Measurements from ENCODE around the gene TRIO. TPM values are rescaled to one million over a fixed set of nuclear protein-coding genes. Genes with fewer than 3 reads are reported as not detected.

TRIO gene
- total RNA-seq, 6 experiments from 2014 or later: 167 to 219 (median 190) TPM

- Mint-ChIP-seq H3K36me3 (ENCODE audit: low read depth) (peaks cover 78% of the 10 kb centered on the region), H3K27me3 (ENCODE audit: insufficient read depth) (peaks cover 50% of the 10 kb centered on the region), H3K9me3 (no peaks in the 10 kb centered on the region; the same call in none of the 2 replicates), H3K27ac (0 out of 2 replicates have a peak overlapping the region, but pooled peaks have one; percentile 32), H3K4me1 (ENCODE audit: low read depth) (peaks cover 79% of the 10 kb centered on the region), H3K4me3 (no peak overlapping the region; the same call in 1 of the 2 replicates)
- no peak for DNase-seq
- TF ChIP-seq CTCF (IDR thresholded peaks at IDR 0.05): no peak
Observed at GRCh38 chr5:14421851-14422250, 278.7 kb downstream of the TRIO start.

DNA sequence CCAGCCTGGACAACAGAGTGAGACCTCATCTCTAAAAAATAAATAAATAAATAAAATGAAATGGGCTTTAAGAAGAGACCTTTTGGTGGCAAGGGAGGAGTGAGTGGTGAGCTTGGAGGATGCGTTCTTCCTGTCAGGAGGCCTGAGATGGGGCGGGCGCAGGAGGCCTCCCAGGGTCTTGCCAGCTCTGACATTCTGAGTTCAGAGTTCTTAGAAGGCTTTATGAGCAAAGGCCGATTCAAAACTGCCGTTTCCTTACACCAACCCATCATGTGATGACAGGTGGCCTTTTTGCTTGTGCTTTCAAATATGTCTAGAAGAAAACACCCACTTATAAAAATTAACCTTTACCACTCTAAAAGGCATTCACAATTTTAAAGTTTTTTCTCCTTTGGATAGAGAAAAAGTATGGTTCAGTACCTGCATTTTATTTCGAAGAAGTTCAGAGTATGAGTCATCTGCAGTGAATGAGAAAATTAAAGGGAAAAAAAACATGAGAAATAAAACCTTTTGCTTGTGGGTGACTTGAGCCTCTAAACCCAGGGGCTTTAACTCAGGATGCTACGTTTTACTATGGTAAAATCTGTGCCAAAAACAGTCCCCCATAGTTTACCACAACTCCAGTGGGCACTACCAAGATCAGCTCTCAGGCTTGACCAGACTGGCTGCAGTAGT, 281.0 kb downstream of the TRIO start:
- Mint-ChIP-seq H3K4me3 (no peak overlapping the region), H3K4me1 (ENCODE audit: low read depth) (peaks cover 79% of the 10 kb centered on the region), H3K27ac (peak overlapping the region; percentile 50), H3K9me3 (no peaks in the 10 kb centered on the region; the same call in none of the 2 replicates), H3K27me3 (ENCODE audit: insufficient read depth) (peaks cover 47% of the 10 kb centered on the region), H3K36me3 (ENCODE audit: low read depth) (peaks cover 80% of the 10 kb centered on the region)
- no peak for DNase-seq
- no peak for TF ChIP-seq CTCF (IDR thresholded peaks at IDR 0.05)

GRCh38 chr5:14425559-14425958, 282.4 kb downstream of the TRIO start:
- H3K4me1 Mint-ChIP-seq (ENCODE audit: low read depth): peaks cover 78% of the 10 kb centered on the region
- no peaks in the 10 kb centered on the region; the same call in none of the 2 replicates for H3K9me3 Mint-ChIP-seq
- peaks cover 54% of the 10 kb centered on the region for H3K27me3 Mint-ChIP-seq (ENCODE audit: insufficient read depth)
- no peak for DNase-seq
- no peak overlapping the region; the same call in 1 of the 2 replicates for H3K4me3 Mint-ChIP-seq
- peak overlapping the region; percentile 50; the same call in 1 of the 2 replicates for H3K27ac Mint-ChIP-seq
- peaks cover 71% of the 10 kb centered on the region for H3K36me3 Mint-ChIP-seq (ENCODE audit: low read depth)
- TF ChIP-seq CTCF (IDR thresholded peaks at IDR 0.05): no peak

DNA sequence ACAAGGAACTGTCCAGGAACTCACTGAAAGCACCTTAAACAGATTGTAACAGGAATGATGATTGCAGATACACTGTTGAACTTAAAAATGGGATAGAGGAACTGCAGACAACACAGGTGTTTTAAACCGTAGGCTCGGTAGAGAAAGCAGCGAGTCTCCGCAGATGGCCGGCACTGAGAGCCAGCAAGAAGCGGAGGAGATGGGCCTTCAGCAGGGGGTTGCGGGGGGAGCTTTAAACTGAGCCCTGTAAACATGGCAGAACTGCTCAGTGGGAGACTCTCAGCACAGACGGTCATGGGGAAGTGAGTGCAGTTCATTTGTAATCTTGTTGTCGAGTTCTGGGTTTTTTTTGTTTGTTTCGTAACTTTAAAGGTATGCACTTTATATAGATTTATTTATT, 283.4 kb downstream of the TRIO start:
- Mint-ChIP-seq H3K4me3 (peak overlapping the region; percentile 14; the same call in 1 of the 2 replicates), H3K27ac (no peak overlapping the region; the same call in 1 of the 2 replicates), H3K4me1 (ENCODE audit: low read depth) (peaks cover 80% of the 10 kb centered on the region), H3K9me3 (no peaks in the 10 kb centered on the region; the same call in none of the 2 replicates), H3K36me3 (ENCODE audit: low read depth) (peaks cover 69% of the 10 kb centered on the region), H3K27me3 (ENCODE audit: insufficient read depth) (peaks cover 51% of the 10 kb centered on the region)
- TF ChIP-seq CTCF (IDR thresholded peaks at IDR 0.05): no peak
- DNase-seq: no peak

DNA sequence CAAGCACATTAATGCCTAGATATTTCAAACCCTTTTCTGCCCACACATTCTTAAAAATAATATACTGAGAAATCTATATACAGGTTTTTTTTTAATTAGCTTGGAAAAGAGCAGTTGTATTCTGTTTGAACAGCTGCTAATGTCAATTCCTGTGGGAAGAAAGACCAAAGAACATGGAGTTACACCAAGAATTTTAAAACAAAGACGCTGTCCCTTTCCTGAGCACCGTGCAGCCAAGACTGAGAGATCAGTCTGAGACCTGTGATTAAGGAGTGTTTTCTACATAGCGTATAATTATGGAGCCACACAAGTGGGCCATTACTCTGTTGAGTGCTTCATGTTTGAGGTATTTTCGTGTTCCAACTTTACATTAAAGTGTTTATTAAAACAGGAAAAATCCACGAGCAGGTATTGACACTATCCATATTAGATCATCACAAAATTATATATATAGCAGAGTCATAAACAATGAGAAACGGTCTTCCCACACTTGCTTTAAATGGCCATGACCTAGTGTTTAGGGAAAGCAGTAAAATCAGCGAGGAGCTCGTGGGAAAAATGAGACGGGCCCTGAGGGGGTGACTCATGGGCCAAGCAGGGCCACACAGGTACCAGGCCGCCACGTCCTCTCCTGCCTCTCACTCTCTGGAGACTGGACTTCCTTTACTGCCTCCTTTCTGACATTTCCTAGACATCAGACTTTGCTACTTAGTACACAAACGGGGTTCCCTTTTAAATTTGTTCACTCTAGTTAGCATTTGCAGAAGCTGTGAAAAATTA, 285.4 kb downstream of the TRIO start:
- peak; percentile 46 for DNase-seq
- H3K9me3 Mint-ChIP-seq: no peaks in the 10 kb centered on the region; the same call in none of the 2 replicates
- H3K4me3 Mint-ChIP-seq: peak overlapping the region; percentile 19
- no peak for TF ChIP-seq CTCF (IDR thresholded peaks at IDR 0.05)
- peaks cover 41% of the 10 kb centered on the region for H3K27me3 Mint-ChIP-seq (ENCODE audit: insufficient read depth)
- H3K27ac Mint-ChIP-seq: peak overlapping the region; percentile 90
- peaks cover 93% of the 10 kb centered on the region for H3K4me1 Mint-ChIP-seq (ENCODE audit: low read depth)
- peaks cover 73% of the 10 kb centered on the region for H3K36me3 Mint-ChIP-seq (ENCODE audit: low read depth)

All from HFFc6 (cell line).